AG09309 (cell line): ENCODE results near the gene DDX5.

Source experiments
- DNase-seq: peaks from one replicate; pipeline ENCODE4 v3.0.0-alpha.2; 2010; ENCODE audit warnings: low read depth
- H3K4me3 ChIP-seq: 2 replicates; pipeline ENCODE4 v1.5.1; 2011; ENCODE audit warnings: mild to moderate bottlenecking, low read depth, low read length, moderate library complexity; ENCODE audit not compliant: control insufficient read depth
- CTCF ChIP-seq: IDR thresholded peaks from 2 replicates; pipeline ENCODE4 v1.5.1; 2011; ENCODE audit warnings: mild to moderate bottlenecking, low read depth, low read length, inconsistent platforms; ENCODE audit not compliant: insufficient read depth, control insufficient read depth; ENCODE audit errors: missing control alignments

Gene DDX5

DNA sequence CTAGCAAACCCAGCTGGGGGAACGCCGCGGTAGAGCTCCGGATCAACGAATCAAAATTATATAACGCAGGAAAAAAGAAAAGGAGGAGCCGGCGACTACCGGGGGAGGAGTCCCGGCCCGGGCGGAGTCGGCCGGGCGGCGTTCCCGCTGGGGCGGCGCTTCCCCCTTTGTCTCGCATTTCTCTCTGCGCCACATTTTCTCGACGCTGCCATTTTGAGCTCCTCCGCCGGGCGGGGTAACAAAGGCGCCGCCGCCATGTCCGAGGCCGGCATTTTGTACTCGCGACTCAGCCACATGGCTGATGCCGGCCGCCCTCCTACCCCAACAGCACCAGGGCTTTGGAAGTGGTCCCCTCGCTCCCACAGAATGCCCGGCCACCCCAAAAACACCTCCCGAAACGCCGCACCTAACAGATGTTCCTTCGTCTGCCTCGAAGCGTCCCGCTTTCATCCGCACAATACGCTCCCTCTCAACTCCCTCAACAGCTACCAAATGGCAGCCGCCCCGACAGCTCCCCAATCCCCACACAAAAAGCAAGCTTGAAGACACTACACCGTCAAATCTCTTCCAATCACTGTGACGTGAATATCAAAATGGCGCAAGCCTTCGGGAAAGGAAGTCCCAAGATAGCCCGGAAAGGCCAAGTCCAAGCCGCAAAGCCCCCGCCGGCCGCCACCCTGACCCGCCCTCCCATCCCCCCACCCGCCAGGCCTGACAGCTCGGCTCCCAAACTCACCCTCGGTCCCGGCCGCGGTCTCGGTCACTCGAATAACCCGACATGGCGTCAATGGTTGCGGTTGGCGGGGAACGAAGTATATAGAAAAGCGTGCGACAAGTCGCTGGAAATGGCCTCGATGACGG lies 519 bp downstream of the DDX5 start:
- H3K4me3 ChIP-seq = peak overlapping the region; percentile 97
- peak; percentile 55 for DNase-seq
- TF ChIP-seq CTCF = no peak

- peak; percentile 39 for DNase-seq
Measured at GRCh38 chr17:64504769-64505339, 1.2 kb downstream of the DDX5 start.

GRCh38 chr17:64503821-64504768 lies 2.0 kb downstream of the DDX5 start:
- TF ChIP-seq CTCF = no peak
- DNase-seq = no peak
- peak overlapping the region; percentile 97 for H3K4me3 ChIP-seq

More at GRCh38 chr17:64504769-64505339, 1.2 kb downstream of the DDX5 start:
- no peak for TF ChIP-seq CTCF
- peak overlapping the region; percentile 97 for H3K4me3 ChIP-seq

- peak overlapping the region; percentile 97 for H3K4me3 ChIP-seq
- no peak for TF ChIP-seq CTCF
- no peak for DNase-seq
Measured at GRCh38 chr17:64503341-64503740, 2.7 kb downstream of the DDX5 start.

DNA sequence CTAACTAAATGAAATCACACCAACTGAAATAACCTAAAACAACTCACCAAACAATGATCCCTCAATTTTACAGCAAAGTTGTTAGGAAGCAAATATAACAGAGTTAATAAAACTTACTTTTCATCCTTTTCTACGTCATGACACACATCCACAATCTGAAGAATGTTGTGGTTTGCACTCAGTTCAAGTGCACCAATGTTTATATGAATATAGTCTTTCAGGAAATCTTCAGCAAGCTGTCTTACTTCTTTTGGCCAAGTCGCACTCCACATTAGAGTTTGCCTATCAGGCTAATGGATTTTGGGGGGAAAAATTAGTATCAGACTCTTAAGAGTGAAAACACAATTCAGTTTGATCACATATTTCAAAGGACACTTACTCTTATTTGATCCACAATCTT lies 3.3 kb downstream of the DDX5 start:
- no peak for TF ChIP-seq CTCF
- no peak for DNase-seq
- H3K4me3 ChIP-seq = no peak overlapping the region

GRCh38 chr17:64502021-64502420 lies 4.1 kb downstream of the DDX5 start:
- DNase-seq = no peak
- TF ChIP-seq CTCF = no peak
- no peak overlapping the region for H3K4me3 ChIP-seq
